Non-pigmented ciliary epithelial cell (primary cell): ENCODE data around the gene PER2.

Experiments
- DNase-seq: peaks from one replicate; pipeline ENCODE4 v3.0.0-alpha.2; 2010; ENCODE audit warnings: low read depth

Gene PER2

GRCh38 chr2:238244151-238244550 is 44.3 kb downstream of the PER2 start:
- no peak for DNase-seq

- DNase-seq: no peak
These were observed 44.8 kb downstream of the PER2 start for GRCh38 chr2:238243496-238244076.

GRCh38 chr2:238242731-238243495 is 45.5 kb downstream of the PER2 start:
- DNase-seq: no peak

- no peak for DNase-seq
These were observed 46.4 kb downstream of the PER2 start for GRCh38 chr2:238241970-238242369.

- no peak for DNase-seq
These were observed 47.4 kb downstream of the PER2 start for GRCh38 chr2:238240757-238241711.

- no peak for DNase-seq
These were observed 48.3 kb downstream of the PER2 start, which contains the start of gene HES6 for GRCh38 chr2:238239863-238240756. HES6 (minus strand) TSS chr2:238240038; CDS start chr2:238239905, 133 bp downstream.

GRCh38 chr2:238239543-238239862 is 48.9 kb downstream of the PER2 start:
- no peak for DNase-seq

GRCh38 chr2:238238766-238239542 is 49.5 kb downstream of the PER2 start:
- no peak for DNase-seq

GRCh38 chr2:238238311-238238765 is 50.1 kb downstream of the PER2 start:
- DNase-seq: no peak

- no peak for DNase-seq
These were observed 50.8 kb downstream of the PER2 start for GRCh38 chr2:238237431-238238135.

- DNase-seq: no peak
These were observed 51.8 kb downstream of the PER2 start for GRCh38 chr2:238236571-238236970.

GRCh38 chr2:238235856-238236255 is 52.6 kb downstream of the PER2 start:
- no peak for DNase-seq

GRCh38 chr2:238235331-238235732 is 53.1 kb downstream of the PER2 start:
- DNase-seq: no peak

- DNase-seq: no peak
These were observed 54.8 kb downstream of the PER2 start for GRCh38 chr2:238233625-238234024.

GRCh38 chr2:238231809-238232208 is 56.6 kb downstream of the PER2 start:
- DNase-seq: no peak

GRCh38 chr2:238231251-238231793 is 57.1 kb downstream of the PER2 start:
- DNase-seq: no peak

- no peak for DNase-seq
These were observed 57.7 kb downstream of the PER2 start for GRCh38 chr2:238230699-238231098.

GRCh38 chr2:238228700-238229099 is 59.7 kb downstream of the PER2 start:
- no peak for DNase-seq

GRCh38 chr2:238227587-238228032 is 60.8 kb downstream of the PER2 start:
- DNase-seq: no peak
